HG02623 (cell line): ENCODE results near the gene GRID1.
"Not testable (repeated sequence)": the region's sequence is repeated elsewhere in the genome, so short reads cannot be mapped to it uniquely, and the experiment has no call there.

Source experiments
- ATAC-seq: cut with Tn5 transposase; IDR thresholded peaks from one replicate; pipeline ENCODE4 v1.9.1; 2021; ENCODE audit warnings: moderate library complexity; ENCODE audit not compliant: unreplicated experiment

The GRID1 gene

GRCh38 chr10:85702768-85703167 lies 663.8 kb downstream of the GRID1 start:
- ATAC-seq = no peak

GRCh38 chr10:85699066-85699465 lies 667.5 kb downstream of the GRID1 start:
- ATAC-seq = not testable (repeated sequence)

- no peak for ATAC-seq
Observed at GRCh38 chr10:85696893-85697292, 669.7 kb downstream of the GRID1 start.

- ATAC-seq = no peak
Observed at GRCh38 chr10:85682621-85683020, 684.0 kb downstream of the GRID1 start.

GRCh38 chr10:85679710-85680109 lies 686.9 kb downstream of the GRID1 start:
- ATAC-seq = no peak

- no peak for ATAC-seq
Observed at GRCh38 chr10:85679061-85679460, 687.5 kb downstream of the GRID1 start.

- no peak for ATAC-seq
Observed at GRCh38 chr10:85674851-85675250, 691.7 kb downstream of the GRID1 start.

GRCh38 chr10:85673270-85673669 lies 693.3 kb downstream of the GRID1 start:
- no peak for ATAC-seq

- ATAC-seq = no peak
Observed at GRCh38 chr10:85671530-85671929, 695.1 kb downstream of the GRID1 start.

GRCh38 chr10:85668522-85668921 lies 698.1 kb downstream of the GRID1 start:
- ATAC-seq = no peak

- ATAC-seq = no peak
Observed at GRCh38 chr10:85667638-85668233, 698.9 kb downstream of the GRID1 start.

GRCh38 chr10:85666987-85667386 lies 699.6 kb downstream of the GRID1 start:
- ATAC-seq = no peak

GRCh38 chr10:85666102-85666501 lies 700.5 kb downstream of the GRID1 start:
- peak; percentile 65 for ATAC-seq

GRCh38 chr10:85665681-85666080 lies 700.9 kb downstream of the GRID1 start:
- no peak for ATAC-seq

GRCh38 chr10:85665078-85665477 lies 701.5 kb downstream of the GRID1 start:
- no peak for ATAC-seq

- no peak for ATAC-seq
Observed at GRCh38 chr10:85661123-85661522, 705.5 kb downstream of the GRID1 start.

- ATAC-seq = no peak
Observed at GRCh38 chr10:85659331-85659730, 707.3 kb downstream of the GRID1 start.

GRCh38 chr10:85658518-85658917 lies 708.1 kb downstream of the GRID1 start:
- ATAC-seq = no peak

GRCh38 chr10:85657476-85658113 lies 709.0 kb downstream of the GRID1 start:
- ATAC-seq = no peak

- no peak for ATAC-seq
Observed at GRCh38 chr10:85655411-85655810, 711.2 kb downstream of the GRID1 start.

- ATAC-seq = no peak
Observed at GRCh38 chr10:85651497-85651882, 715.1 kb downstream of the GRID1 start.

GRCh38 chr10:85650791-85651496 lies 715.7 kb downstream of the GRID1 start:
- peak; percentile 53 for ATAC-seq
